HepG2 (cell line): Measurements from ENCODE around the gene NGLY1.

Experiments used
- CAMTA2 ChIP-seq: sonication (generic); formaldehyde crosslinking; IDR thresholded peaks from 2 replicates; pipeline ENCODE4 v1.4.0; 2020; ENCODE audit warnings: mild to moderate bottlenecking, missing genetic modification reagents, borderline replicate concordance
- EZH2 ChIP-seq: conservative IDR thresholded peaks from 2 replicates; pipeline ENCODE4 v1.6.1; 2012; ENCODE audit warnings: mild to moderate bottlenecking, low read depth, low read length, moderate library complexity
- FOXO1 ChIP-seq: sonication (generic); formaldehyde crosslinking; IDR thresholded peaks from 2 replicates; pipeline ENCODE4 v1.4.0; 2020; ENCODE audit warnings: missing genetic modification reagents
- JUNB ChIP-seq: sonication (generic); formaldehyde crosslinking; IDR thresholded peaks from 2 replicates; pipeline ENCODE4 v1.8.0; 2022; ENCODE audit warnings: missing genetic modification reagents, mild to moderate bottlenecking, borderline replicate concordance
- KAT2B ChIP-seq: fragments of 150-350 bp; IDR thresholded peaks from 2 replicates; pipeline ENCODE4 v1.6.1; 2014; ENCODE audit warnings: low read depth, low read length, borderline replicate concordance
- PCBP2 ChIP-seq: fragments of 200-400 bp; formaldehyde crosslinking; optimal IDR thresholded peaks from 2 replicates; pipeline ENCODE3; 2018; ENCODE audit warnings: low read length, low read depth; ENCODE audit not compliant: poor library complexity, severe bottlenecking
- TGIF2 ChIP-seq: IDR thresholded peaks from 2 replicates; pipeline ENCODE4 v1.6.1; 2016; ENCODE audit warnings: control low read depth, missing compliant biosample characterization
- YEATS2 ChIP-seq: sonication (generic); formaldehyde crosslinking; IDR thresholded peaks from 2 replicates; pipeline ENCODE4 v1.4.0; 2020; ENCODE audit warnings: missing genetic modification reagents, borderline replicate concordance
- TF ChIP-seq, protein P1 (sequence below): sonication (generic); formaldehyde crosslinking; IDR thresholded peaks from 2 replicates; pipeline ENCODE4 v1.5.0; 2020; ENCODE audit warnings: mild to moderate bottlenecking, missing genetic modification reagents, moderate library complexity

GRCh38 chr3:25830373-25831280 is 47.4 kb upstream of the NGLY1 start:
- TF ChIP-seq, protein P1, sequence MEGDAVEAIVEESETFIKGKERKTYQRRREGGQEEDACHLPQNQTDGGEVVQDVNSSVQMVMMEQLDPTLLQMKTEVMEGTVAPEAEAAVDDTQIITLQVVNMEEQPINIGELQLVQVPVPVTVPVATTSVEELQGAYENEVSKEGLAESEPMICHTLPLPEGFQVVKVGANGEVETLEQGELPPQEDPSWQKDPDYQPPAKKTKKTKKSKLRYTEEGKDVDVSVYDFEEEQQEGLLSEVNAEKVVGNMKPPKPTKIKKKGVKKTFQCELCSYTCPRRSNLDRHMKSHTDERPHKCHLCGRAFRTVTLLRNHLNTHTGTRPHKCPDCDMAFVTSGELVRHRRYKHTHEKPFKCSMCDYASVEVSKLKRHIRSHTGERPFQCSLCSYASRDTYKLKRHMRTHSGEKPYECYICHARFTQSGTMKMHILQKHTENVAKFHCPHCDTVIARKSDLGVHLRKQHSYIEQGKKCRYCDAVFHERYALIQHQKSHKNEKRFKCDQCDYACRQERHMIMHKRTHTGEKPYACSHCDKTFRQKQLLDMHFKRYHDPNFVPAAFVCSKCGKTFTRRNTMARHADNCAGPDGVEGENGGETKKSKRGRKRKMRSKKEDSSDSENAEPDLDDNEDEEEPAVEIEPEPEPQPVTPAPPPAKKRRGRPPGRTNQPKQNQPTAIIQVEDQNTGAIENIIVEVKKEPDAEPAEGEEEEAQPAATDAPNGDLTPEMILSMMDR (CRISPR knock-in tag): no peak
- TF ChIP-seq FOXO1 (CRISPR knock-in tag) (no peak), KAT2B (no peak), TGIF2 (CRISPR knock-in tag) (no peak), YEATS2 (CRISPR knock-in tag) (no peak), CAMTA2 (no peak), PCBP2 (no peak), JUNB (no peak), EZH2 (no peak)
